Adrenal gland (tissue), 12 donors: ENCODE data around the gene MVD. TPM values are rescaled to one million over a fixed set of nuclear protein-coding genes. Genes with fewer than 3 reads are reported as not detected.

Experiments
- DNase-seq, 7 donors: peaks; one replicate each; pipeline ENCODE4 v3.0.0-alpha.2; 2019 to 2020
- H3K27ac ChIP-seq, 5 donors: fragments of 200-600 bp; sonication (generic) in 4 of 5; 1 replicate in 3 of 5; 2 replicates in 2 of 5; pipeline versions ENCODE4 v1.5.1 to v1.8.0; 2016 to 2020; ENCODE audit warnings: mild to moderate bottlenecking in 1 of 5
- H3K27me3 ChIP-seq: fragments of 200-600 bp; 2 replicates; pipeline ENCODE4 v1.8.0; 2021
- H3K36me3 ChIP-seq, 2 donors: fragments of 200-600 bp; replicated peaks in 1 of 2; 1 replicate in 1 of 2; 2 replicates in 1 of 2; pipeline versions ENCODE4 v1.5.1 to v1.8.0; 2018 to 2022
- H3K4me1 ChIP-seq, 2 donors: fragments of 200-600 bp; replicated peaks in 1 of 2; 1 replicate in 1 of 2; 2 replicates in 1 of 2; pipeline versions ENCODE4 v1.5.1 to v1.8.0; 2018 to 2021
- H3K4me3 ChIP-seq, 4 donors: fragments of 200-600 bp; sonication (generic) in 3 of 4; one replicate each; pipeline ENCODE4 v1.5.1; 2016 to 2018
- H3K9me3 ChIP-seq, 3 donors: fragments of 200-600 bp; sonication (generic) in 1 of 3; replicated peaks in 1 of 3; 1 replicate in 2 of 3; 2 replicates in 1 of 3; pipeline versions ENCODE4 v1.5.1 to v1.8.0; 2016 to 2021
- POLR2A ChIP-seq, 2 donors: fragments of 450-650 bp; IDR thresholded peaks; one replicate each; pipeline ENCODE4 v1.6.1; 2017; ENCODE audit warnings: antibody characterized with exemption in 2 of 2, mild to moderate bottlenecking in 2 of 2, moderate library complexity in 1 of 2
- WGBS, 4 donors: extraction: QIAGEN DNeasy Blood & Tissue Kit in 2 of 4; methylation state at CpG; one replicate each; pipeline versions ENCODE4 v1.1.5 to v1.1.7; 2013 to 2017; 5-methylcytosine and 5-hydroxymethylcytosine counted together
- intact Hi-C, 2 donors: fragments of 100-400 bp; cut with DNase I; formaldehyde crosslinking; loops; one replicate each; pipeline versions ENCODE4 v1.14.1 to v1.15.0; 2022 to 2023
- polyA plus RNA-seq, 3 donors: library from polyadenylated mRNA; stranded (reverse); fragments of 200-250 nt in 2 of 3; fragments of 350-450 nt in 1 of 3; fragmentation: Illumina TruSeq in 1 of 3; extraction: RNeasy Lipid Tissue Mini Kit (QIAGEN cat#74804) in 1 of 3; gene quantifications; one replicate each; pipeline ENCODE4 v1.2.3, GENCODE V29; 2013 to 2014
- total RNA-seq, 9 donors: library from RNA; depleted of rRNA in 4 of 9; stranded (reverse); fragments of >200 nt in 4 of 9; fragments of 120-200 nt in 1 of 9; fragmentation: NEBNext Ultra II Directional in 1 of 9; extraction: Animal tissue kit (Norgen Biotek cat#: 25700) in 1 of 9; gene quantifications; one replicate each; pipeline versions ENCODE4 v1.1.0 to v1.2.4, GENCODE V29; 2013 to 2023
- TF ChIP-seq, protein P1 (sequence below), 6 experiments: fragments of 450-650 bp in 4 of 6; fragments of 200-600 bp in 2 of 6; sonication (generic) in 1 of 6; IDR thresholded peaks; 1 replicate in 5 of 6; 2 replicates in 1 of 6; pipeline versions ENCODE4 v1.5.1 to v1.8.0; 2016 to 2021; ENCODE audit warnings: antibody characterized with exemption in 6 of 6, mild to moderate bottlenecking in 2 of 6, moderate library complexity in 1 of 6
- donor health status: healthy with polysubstance abuse.
- donor health status: Bipolar disorder and iron deficiency.
- donor health status: DM: yes; HTN: yes; CAD: no.
- donor health status: DM: no; HTN: no; CAD: no.
- donor health status: DM: no; HTN: no; CAD: no.
- donor health status: DM: yes; HTN: yes; CAD: no.

The MVD gene
- total and polyA plus RNA-seq, 12 donors: 25.6 to 293 (median 45.4) TPM

DNA sequence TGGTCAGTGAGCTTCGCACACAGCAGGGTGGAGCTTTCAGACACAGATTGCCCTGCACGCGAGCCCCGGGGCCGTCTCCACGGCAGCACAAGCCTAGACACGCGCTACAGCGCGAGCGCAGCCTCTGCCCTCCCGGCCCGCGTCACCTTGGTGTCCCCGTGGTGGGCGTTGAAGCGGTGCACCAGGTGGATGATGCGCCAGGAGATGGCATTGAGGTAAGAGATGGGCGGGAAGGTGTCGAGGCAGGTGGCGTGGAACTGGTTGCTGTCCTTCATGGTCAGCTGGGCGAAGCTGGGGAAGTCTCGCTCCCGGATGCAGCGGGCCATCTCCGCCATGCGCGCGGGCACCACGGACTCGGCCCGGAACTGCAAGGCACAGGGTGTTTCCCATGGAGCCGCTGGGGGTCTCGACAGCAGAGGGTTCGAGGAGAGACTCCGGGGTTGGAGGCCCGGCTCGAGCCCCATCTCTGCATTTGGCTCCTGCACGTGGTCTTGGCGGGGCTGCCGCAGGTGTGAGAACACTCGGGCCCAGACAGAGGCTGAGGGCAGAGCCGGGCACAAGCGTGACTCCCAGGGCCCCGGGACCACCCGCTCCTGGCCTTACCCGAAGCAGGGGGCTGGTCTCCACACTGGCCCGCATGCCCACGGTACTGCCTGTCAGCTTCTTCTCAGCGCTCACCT, 7.7 kb downstream of the MVD start:
- intact Hi-C loops: no loop called here
- 91 to 98% (median 95%) methylated on average over 27 to 50 of the region's 50 CpGs for WGBS, 4 donors
- Histone ChIP-seq H3K27ac (no peak overlapping the region), H3K4me3 (no peak overlapping the region), H3K36me3 (peaks cover 0 to 13% of the 10 kb centered on the region in 2 donors), H3K4me1 (peaks cover 0 to 12% of the 10 kb centered on the region in 2 donors), H3K27me3 (no peaks in the 10 kb centered on the region), H3K9me3 (no peaks in the 10 kb centered on the region)
- no peak for DNase-seq
- TF ChIP-seq, protein P1, sequence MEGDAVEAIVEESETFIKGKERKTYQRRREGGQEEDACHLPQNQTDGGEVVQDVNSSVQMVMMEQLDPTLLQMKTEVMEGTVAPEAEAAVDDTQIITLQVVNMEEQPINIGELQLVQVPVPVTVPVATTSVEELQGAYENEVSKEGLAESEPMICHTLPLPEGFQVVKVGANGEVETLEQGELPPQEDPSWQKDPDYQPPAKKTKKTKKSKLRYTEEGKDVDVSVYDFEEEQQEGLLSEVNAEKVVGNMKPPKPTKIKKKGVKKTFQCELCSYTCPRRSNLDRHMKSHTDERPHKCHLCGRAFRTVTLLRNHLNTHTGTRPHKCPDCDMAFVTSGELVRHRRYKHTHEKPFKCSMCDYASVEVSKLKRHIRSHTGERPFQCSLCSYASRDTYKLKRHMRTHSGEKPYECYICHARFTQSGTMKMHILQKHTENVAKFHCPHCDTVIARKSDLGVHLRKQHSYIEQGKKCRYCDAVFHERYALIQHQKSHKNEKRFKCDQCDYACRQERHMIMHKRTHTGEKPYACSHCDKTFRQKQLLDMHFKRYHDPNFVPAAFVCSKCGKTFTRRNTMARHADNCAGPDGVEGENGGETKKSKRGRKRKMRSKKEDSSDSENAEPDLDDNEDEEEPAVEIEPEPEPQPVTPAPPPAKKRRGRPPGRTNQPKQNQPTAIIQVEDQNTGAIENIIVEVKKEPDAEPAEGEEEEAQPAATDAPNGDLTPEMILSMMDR (IDR thresholded peaks at IDR 0.05): no peak
- TF ChIP-seq POLR2A (IDR thresholded peaks at IDR 0.05): no peak

DNA sequence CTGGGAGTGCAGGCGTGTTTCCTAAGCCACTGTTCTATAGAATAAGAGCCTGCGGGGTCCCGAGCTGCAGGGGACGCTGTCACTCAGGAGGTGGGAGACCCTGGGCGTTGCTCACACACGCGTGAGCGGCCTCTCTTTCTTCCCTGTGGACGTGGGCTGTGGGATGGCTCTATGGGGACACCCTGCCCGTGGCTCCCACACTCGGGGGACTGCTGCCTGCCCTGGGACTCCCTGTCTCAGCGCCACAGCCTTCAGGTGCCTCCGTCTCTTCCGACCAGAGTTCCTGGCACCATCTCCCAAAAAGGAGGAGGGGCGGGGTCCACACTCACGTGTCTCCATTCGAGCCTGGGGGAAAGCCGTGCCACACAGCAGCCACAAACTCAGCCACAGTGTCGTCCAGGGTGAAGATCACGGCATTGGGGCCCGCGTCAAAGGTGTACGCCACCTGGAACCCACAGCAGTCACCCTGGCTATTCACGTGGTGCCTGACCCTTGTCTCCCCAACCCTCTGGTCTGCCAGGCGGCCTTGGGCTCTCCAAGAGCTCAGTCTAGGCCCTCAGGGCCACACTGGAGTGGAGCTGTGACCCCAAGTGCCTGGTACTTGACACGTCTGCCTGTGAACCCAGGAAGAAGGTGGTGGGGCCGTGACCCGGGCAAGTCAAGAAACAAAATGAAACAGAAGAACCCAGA, 8.4 kb downstream of the MVD start:
- 83 to 92% (median 89%) methylated on average over 21 to 28 of the region's 28 CpGs for WGBS, 4 donors
- Histone ChIP-seq H3K36me3 (peaks cover 0 to 13% of the 10 kb centered on the region in 2 donors), H3K4me3 (no peak overlapping the region), H3K9me3 (no peaks in the 10 kb centered on the region), H3K27ac (no peak overlapping the region), H3K4me1 (peaks cover 0 to 12% of the 10 kb centered on the region in 2 donors), H3K27me3 (no peaks in the 10 kb centered on the region)
- intact Hi-C loops: no loop called here
- TF ChIP-seq, protein P1 (IDR thresholded peaks at IDR 0.05): no peak
- TF ChIP-seq POLR2A (IDR thresholded peaks at IDR 0.05): no peak
- DNase-seq: no peak

DNA sequence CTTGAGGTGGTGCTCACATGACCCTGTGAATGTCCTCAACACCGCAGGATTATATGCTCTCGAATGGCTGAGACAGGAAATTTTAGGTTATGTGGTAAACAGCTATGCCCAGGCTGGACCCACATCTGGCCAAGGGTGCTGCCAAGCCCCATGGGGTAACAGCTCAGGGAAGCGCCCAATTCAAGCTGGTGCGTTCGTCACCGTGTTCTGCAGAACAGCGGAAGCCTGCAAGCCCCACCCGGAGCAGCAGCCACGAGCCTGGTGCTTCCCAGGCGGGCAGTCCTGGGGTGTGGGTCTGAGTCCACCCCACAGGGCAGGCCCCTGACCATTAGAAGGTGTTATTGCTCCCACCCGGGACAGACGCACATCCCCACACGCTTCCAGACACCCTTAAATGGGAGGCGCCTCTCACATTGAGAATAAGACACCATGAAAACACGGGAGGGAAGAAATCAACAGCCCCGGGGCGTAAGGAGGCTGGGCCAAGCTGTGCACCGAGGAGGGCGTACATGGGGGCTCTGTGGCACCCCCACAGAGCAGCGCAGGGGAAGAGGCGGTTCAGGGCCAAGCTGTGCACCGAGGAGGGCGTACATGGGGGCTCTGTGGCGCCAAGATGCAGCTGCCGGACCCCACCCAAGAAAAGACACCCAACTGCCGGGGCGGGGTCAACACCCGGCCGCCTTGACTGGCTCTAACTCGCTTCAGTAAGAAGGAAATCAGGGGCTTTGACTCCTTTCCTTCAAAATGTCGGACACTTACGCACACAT, 9.1 kb downstream of the MVD start:
- intact Hi-C loops: no loop called here
- Histone ChIP-seq H3K4me3 (no peak overlapping the region), H3K9me3 (no peaks in the 10 kb centered on the region), H3K4me1 (peaks cover 0 to 12% of the 10 kb centered on the region in 2 donors), H3K27me3 (no peaks in the 10 kb centered on the region), H3K36me3 (peaks cover 0 to 13% of the 10 kb centered on the region in 2 donors), H3K27ac (no peak overlapping the region)
- DNase-seq: no peak
- TF ChIP-seq, protein P1 (IDR thresholded peaks at IDR 0.05): no peak
- TF ChIP-seq POLR2A (IDR thresholded peaks at IDR 0.05): no peak
- WGBS, 4 donors: 88 to 93% (median 91%) methylated on average over 11 to 32 of the region's 32 CpGs

DNA sequence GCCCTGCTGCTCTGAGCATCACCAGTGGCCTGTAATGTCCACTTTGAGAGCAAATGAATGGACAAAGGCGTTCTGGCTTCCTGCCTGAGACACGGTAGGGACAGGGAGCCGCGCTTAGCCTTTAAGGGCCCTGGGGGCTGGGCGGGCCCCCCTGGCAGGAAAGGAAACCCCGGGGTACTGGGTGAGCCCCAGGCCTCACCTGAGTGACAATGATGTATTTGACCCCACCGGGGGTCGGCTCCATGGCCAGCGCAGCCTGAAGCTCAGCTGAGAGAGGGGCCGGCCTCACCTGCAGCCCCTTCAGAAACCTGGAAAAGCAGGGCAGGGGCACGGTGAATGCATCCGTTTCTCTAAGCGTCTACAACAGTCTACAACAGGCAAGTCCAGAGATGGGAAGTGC, 9.8 kb downstream of the MVD start:
- Histone ChIP-seq H3K4me3 (no peak overlapping the region), H3K36me3 (peaks cover 0 to 13% of the 10 kb centered on the region in 2 donors)
- DNase-seq: no peak

More for the DNA sequence above, 9.8 kb downstream of the MVD start:
- TF ChIP-seq POLR2A (IDR thresholded peaks at IDR 0.05): no peak
- TF ChIP-seq, protein P1 (IDR thresholded peaks at IDR 0.05): no peak
- intact Hi-C loops: no loop called here
- H3K27me3 ChIP-seq: no peaks in the 10 kb centered on the region
- H3K4me1 ChIP-seq: peaks cover 0 to 12% of the 10 kb centered on the region in 2 donors
- no peak overlapping the region for H3K27ac ChIP-seq
- no peaks in the 10 kb centered on the region for H3K9me3 ChIP-seq
- 85 to 92% (median 88%) methylated on average over 7 to 13 of the region's 13 CpGs for WGBS, 4 donors
